Neutrophil (primary cell): Measurements from ENCODE around the gene PLA2G12A.
"Not testable (repeated sequence)": the region's sequence is repeated elsewhere in the genome, so short reads cannot be mapped to it uniquely, and the experiment has no call there.

Source experiments
- H3K27ac ChIP-seq: fragments of 200-600 bp; sonication (generic); 2 replicates; pipeline ENCODE4 v1.5.1; 2016; ENCODE audit warnings: mild to moderate bottlenecking, moderate library complexity
- H3K27me3 ChIP-seq: fragments of 200-600 bp; sonication (generic); 2 replicates; pipeline ENCODE4 v1.6.0; 2016; ENCODE audit warnings: mild to moderate bottlenecking
- H3K36me3 ChIP-seq: fragments of 200-600 bp; sonication (generic); 2 replicates; pipeline ENCODE4 v1.5.1; 2017
- H3K4me1 ChIP-seq, 2 experiments: fragments of 200-600 bp in 1 of 2; sonication (generic) in 1 of 2; 1 replicate in 1 of 2; 2 replicates in 1 of 2; pipeline versions ENCODE4 v1.5.1 to v1.6.1; 2013 to 2016; ENCODE audit warnings: low read depth in 1 of 2, low read length in 1 of 2, mild to moderate bottlenecking in 1 of 2, moderate library complexity in 1 of 2; ENCODE audit not compliant: control insufficient read depth in 1 of 2, insufficient read depth in 1 of 2
- H3K4me3 ChIP-seq, 2 experiments: fragments of 200-600 bp in 1 of 2; sonication (generic) in 1 of 2; 1 replicate in 1 of 2; 2 replicates in 1 of 2; pipeline ENCODE4 v1.5.1; 2013 to 2016; ENCODE audit warnings: low read depth in 1 of 2, low read length in 1 of 2, mild to moderate bottlenecking in 1 of 2, moderate library complexity in 1 of 2
- H3K9me3 ChIP-seq: fragments of 200-600 bp; sonication (generic); 2 replicates; pipeline ENCODE4 v1.5.1; 2016
- TF ChIP-seq, protein P1 (sequence below): fragments of 200-600 bp; sonication (generic); IDR thresholded peaks from 2 replicates; pipeline ENCODE4 v1.5.1; 2016; ENCODE audit warnings: antibody characterized with exemption

Gene PLA2G12A

GRCh38 chr4:109683621-109684253 lies 46.1 kb downstream of the PLA2G12A start:
- H3K36me3 ChIP-seq, result no peaks in the 10 kb centered on the region
- H3K9me3 ChIP-seq, result no peaks in the 10 kb centered on the region
- no peaks in the 10 kb centered on the region for H3K4me1 ChIP-seq
- H3K27ac ChIP-seq, result no peak overlapping the region
- H3K27me3 ChIP-seq, result no peaks in the 10 kb centered on the region
- no peak overlapping the region for H3K4me3 ChIP-seq
- TF ChIP-seq, protein P1, sequence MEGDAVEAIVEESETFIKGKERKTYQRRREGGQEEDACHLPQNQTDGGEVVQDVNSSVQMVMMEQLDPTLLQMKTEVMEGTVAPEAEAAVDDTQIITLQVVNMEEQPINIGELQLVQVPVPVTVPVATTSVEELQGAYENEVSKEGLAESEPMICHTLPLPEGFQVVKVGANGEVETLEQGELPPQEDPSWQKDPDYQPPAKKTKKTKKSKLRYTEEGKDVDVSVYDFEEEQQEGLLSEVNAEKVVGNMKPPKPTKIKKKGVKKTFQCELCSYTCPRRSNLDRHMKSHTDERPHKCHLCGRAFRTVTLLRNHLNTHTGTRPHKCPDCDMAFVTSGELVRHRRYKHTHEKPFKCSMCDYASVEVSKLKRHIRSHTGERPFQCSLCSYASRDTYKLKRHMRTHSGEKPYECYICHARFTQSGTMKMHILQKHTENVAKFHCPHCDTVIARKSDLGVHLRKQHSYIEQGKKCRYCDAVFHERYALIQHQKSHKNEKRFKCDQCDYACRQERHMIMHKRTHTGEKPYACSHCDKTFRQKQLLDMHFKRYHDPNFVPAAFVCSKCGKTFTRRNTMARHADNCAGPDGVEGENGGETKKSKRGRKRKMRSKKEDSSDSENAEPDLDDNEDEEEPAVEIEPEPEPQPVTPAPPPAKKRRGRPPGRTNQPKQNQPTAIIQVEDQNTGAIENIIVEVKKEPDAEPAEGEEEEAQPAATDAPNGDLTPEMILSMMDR, result no peak

GRCh38 chr4:109682875-109683274 lies 47.0 kb downstream of the PLA2G12A start:
- Histone ChIP-seq H3K36me3 (no peaks in the 10 kb centered on the region), H3K27me3 (no peaks in the 10 kb centered on the region), H3K4me1 (no peaks in the 10 kb centered on the region), H3K27ac (no peak overlapping the region), H3K4me3 (no peak overlapping the region), H3K9me3 (no peaks in the 10 kb centered on the region)
- TF ChIP-seq, protein P1, result no peak

DNA sequence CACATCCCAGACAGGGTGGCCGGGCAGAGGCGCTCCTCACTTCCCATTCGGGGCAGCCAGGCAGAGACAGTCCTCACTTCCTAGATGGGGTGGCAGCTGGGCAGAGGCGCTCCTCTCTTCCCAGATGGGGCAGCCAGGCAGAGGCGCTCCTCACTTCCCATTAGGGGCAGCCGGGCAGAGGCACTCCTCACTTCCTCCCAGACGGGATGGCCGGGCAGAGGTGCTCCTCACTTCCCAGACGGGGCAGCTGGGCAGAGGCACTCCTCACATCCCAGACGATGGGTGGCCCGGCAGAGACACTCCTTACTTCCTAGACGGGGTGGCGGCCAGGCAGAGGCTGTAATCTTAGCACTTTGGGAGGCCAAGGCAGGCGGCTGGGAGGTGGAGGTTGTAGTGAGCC lies 50.9 kb downstream of the PLA2G12A start:
- not testable (repeated sequence) for H3K4me1 ChIP-seq, H3K27me3 ChIP-seq, H3K4me3 ChIP-seq, H3K9me3 ChIP-seq, H3K36me3 ChIP-seq, H3K27ac ChIP-seq

DNA sequence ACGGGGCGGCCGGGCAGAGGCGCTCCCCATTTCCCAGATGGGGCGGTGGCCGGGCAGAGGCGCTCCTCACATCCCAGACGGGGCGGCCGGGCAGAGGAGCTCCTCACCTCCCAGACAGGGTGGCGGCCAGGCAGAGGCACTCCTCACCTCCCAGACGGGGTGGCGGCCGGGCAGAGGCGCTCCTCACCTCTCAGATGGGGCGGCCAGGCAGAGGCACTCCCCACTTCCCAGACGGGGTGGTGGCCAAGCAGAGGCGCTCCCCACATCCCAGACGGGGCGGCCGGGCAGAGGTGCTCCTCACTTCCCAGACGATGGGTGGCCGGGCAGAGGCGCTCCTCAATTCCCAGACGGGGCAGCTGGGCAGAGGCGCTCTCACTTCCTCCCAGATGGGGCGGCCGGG lies 51.4 kb downstream of the PLA2G12A start:
- not testable (repeated sequence) for H3K27me3 ChIP-seq, H3K4me3 ChIP-seq

GRCh38 chr4:109676886-109677285 lies 53.0 kb downstream of the PLA2G12A start:
- H3K9me3 ChIP-seq, result no peaks in the 10 kb centered on the region
- no peaks in the 10 kb centered on the region for H3K4me1 ChIP-seq
- no peak overlapping the region for H3K27ac ChIP-seq
- TF ChIP-seq, protein P1, result no peak
- H3K27me3 ChIP-seq, result no peaks in the 10 kb centered on the region
- no peaks in the 10 kb centered on the region for H3K36me3 ChIP-seq
- H3K4me3 ChIP-seq, result no peak overlapping the region

More for the DNA sequence above, 51.4 kb downstream of the PLA2G12A start:
- H3K36me3 ChIP-seq, H3K4me1 ChIP-seq, H3K9me3 ChIP-seq, H3K27ac ChIP-seq: not testable (repeated sequence)

- Histone ChIP-seq H3K9me3 (no peaks in the 10 kb centered on the region), H3K4me3 (no peak overlapping the region), H3K4me1 (no peaks in the 10 kb centered on the region), H3K36me3 (no peaks in the 10 kb centered on the region), H3K27ac (no peak overlapping the region), H3K27me3 (no peaks in the 10 kb centered on the region)
- TF ChIP-seq, protein P1, result no peak
These were observed 54.0 kb downstream of the PLA2G12A start for GRCh38 chr4:109675843-109676242.

DNA sequence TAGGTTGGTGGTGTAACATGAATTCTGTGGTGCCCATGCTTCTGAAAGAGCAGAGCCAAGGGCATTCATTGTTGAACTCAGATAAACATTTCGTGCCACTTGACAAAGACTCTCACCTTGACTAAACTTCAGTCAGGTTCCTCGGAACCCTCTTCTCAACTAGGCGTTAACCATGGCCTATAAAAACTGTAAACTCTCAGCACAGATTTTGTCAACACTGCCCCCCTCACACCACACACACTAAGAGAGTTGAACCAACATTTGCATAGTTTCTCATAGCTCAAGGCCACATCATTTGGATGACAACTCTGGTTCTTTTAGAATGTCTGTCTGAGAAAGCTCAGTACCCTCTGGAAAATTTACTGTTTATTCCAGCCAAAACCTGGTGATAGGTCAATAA lies 54.7 kb downstream of the PLA2G12A start:
- Histone ChIP-seq H3K4me3 (no peak overlapping the region), H3K27me3 (no peaks in the 10 kb centered on the region), H3K4me1 (no peaks in the 10 kb centered on the region), H3K27ac (no peak overlapping the region), H3K9me3 (no peaks in the 10 kb centered on the region), H3K36me3 (no peaks in the 10 kb centered on the region)
- TF ChIP-seq, protein P1, result no peak
